H1 (cell line): ENCODE results near the gene MARCHF3.

Experiments
- CHD2 ChIP-seq: IDR thresholded peaks from 2 replicates; pipeline ENCODE4 v1.6.1; 2012; ENCODE audit warnings: low read length, improper control_type of control experiment
- EZH2 ChIP-seq: fragments of 200-600 bp; sonication (generic); IDR thresholded peaks from 2 replicates; pipeline ENCODE4 v1.7.1; 2012; ENCODE audit warnings: low read depth, mild to moderate bottlenecking, moderate library complexity, low read length, inconsistent platforms; ENCODE audit not compliant: severe bottlenecking
- FOSL1 ChIP-seq: IDR thresholded peaks from 2 replicates; pipeline ENCODE4 v1.6.1; 2011; ENCODE audit warnings: mild to moderate bottlenecking, low read depth, low read length, moderate library complexity; ENCODE audit not compliant: insufficient read depth
- RXRA ChIP-seq: IDR thresholded peaks from 2 replicates; pipeline ENCODE4 v1.6.1; 2011; ENCODE audit warnings: low read depth, mild to moderate bottlenecking, low read length, moderate library complexity; ENCODE audit not compliant: insufficient read depth
- YY1 ChIP-seq: IDR thresholded peaks from 2 replicates; pipeline ENCODE4 v1.6.1; 2011; ENCODE audit warnings: low read depth, mild to moderate bottlenecking, low read length
- TF ChIP-seq, protein P1 (sequence below), 3 experiments: IDR thresholded peaks; 1 replicate in 2 of 3; 2 replicates in 1 of 3; pipeline versions ENCODE4 v1.5.1 to v1.6.1; 2011; ENCODE audit warnings: low read length in 3 of 3, mild to moderate bottlenecking in 3 of 3, inconsistent platforms in 2 of 3, low read depth in 1 of 3, moderate library complexity in 1 of 3; ENCODE audit not compliant: insufficient read depth in 1 of 3; ENCODE audit errors: control extremely low read depth in 1 of 3

DNA sequence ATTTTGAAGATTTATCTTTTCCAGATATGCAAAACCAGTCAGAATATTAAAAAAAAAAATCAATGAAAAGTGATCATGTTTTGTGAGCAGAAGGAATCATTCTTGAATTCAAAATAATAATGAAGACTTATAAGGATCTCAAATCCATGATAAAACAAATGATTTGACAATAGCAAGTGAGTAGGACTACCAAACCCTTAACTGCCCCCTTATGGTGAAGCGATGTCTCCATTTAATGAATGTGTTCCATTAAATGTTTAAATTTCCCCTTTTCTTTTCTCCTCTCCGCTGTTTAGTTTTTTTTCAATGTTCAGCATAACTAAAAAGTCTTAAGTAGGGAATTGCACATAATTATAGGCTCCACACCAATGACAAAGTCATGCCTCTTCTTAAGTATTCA is 12.2 kb upstream of the MARCHF3 start:
- no peak for TF ChIP-seq CHD2
- TF ChIP-seq RXRA, result no peak
- no peak for TF ChIP-seq EZH2
- TF ChIP-seq, protein P1, sequence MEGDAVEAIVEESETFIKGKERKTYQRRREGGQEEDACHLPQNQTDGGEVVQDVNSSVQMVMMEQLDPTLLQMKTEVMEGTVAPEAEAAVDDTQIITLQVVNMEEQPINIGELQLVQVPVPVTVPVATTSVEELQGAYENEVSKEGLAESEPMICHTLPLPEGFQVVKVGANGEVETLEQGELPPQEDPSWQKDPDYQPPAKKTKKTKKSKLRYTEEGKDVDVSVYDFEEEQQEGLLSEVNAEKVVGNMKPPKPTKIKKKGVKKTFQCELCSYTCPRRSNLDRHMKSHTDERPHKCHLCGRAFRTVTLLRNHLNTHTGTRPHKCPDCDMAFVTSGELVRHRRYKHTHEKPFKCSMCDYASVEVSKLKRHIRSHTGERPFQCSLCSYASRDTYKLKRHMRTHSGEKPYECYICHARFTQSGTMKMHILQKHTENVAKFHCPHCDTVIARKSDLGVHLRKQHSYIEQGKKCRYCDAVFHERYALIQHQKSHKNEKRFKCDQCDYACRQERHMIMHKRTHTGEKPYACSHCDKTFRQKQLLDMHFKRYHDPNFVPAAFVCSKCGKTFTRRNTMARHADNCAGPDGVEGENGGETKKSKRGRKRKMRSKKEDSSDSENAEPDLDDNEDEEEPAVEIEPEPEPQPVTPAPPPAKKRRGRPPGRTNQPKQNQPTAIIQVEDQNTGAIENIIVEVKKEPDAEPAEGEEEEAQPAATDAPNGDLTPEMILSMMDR (IDR thresholded peaks at IDR 0.05; ENCODE audit: control extremely low read depth in 1 of 3, insufficient read depth in 1 of 3, low read depth in 1 of 3, low read length in 3 of 3), result peak in 1 of 3 experiments; percentile 36; a peak in 1 of 4 replicates
- no peak for TF ChIP-seq FOSL1
- TF ChIP-seq YY1, result no peak
